Measurements from ENCODE around the gene KANSL1L. TPM values are rescaled to one million over a fixed set of nuclear protein-coding genes. Genes with fewer than 3 reads are reported as not detected.

Gene KANSL1L
- total and polyA plus RNA-seq, 12 donors = 4.0 to 27.3 (median 18.9) TPM

Other genes starting within 250 kb of the KANSL1L start
- 10 to 100 TPM; 12.4 to 25.6 (median 15.1) TPM for gene RPE, start 168.8 kb downstream of the KANSL1L start, total RNA-seq
- gene RPE, start 168.8 kb downstream of the KANSL1L start, polyA plus RNA-seq = 10 to 100 TPM in 1 of 2 donors, 1 to 10 TPM in 1; 8.0 to 12.9 TPM
- 1 to 10 TPM in 4 of 10 donors, under 1 TPM in 6; 0.52 to 4.3 (median 0.86) TPM for gene ACADL, start 54.0 kb upstream of the KANSL1L start, total RNA-seq
- gene ACADL, start 54.0 kb upstream of the KANSL1L start, polyA plus RNA-seq = 1 to 10 TPM in 1 of 2 donors, under 1 TPM in 1; 0.16 to 2.1 TPM
- 1 to 10 TPM in 1 of 10 donors, under 1 TPM in 5, not detected in 4; 0.34 to 3.1 (median 0.50) TPM for gene MYL1, start 143.8 kb upstream of the KANSL1L start, total RNA-seq
- gene MYL1, start 143.8 kb upstream of the KANSL1L start, polyA plus RNA-seq = under 1 TPM in 1 of 2 donors, not detected in 1; 0.51 TPM